Measurements from ENCODE around the gene HOXB2.

HOXB2 gene

GRCh38 chr17:48526608-48527546 lies 18.0 kb downstream of the HOXB2 start:
- Histone ChIP-seq H3K36me3 (ENCODE audit: insufficient read depth, low read depth, low read length) (no peaks in the 10 kb centered on the region), H3K9ac (ENCODE audit: low read depth, low read length) (no peak overlapping the region), H3K4me1 (ENCODE audit: insufficient read depth, low read length) (peaks cover 20% of the 10 kb centered on the region), H3K27me3 (ENCODE audit: insufficient read depth, low read length) (peaks cover 100% of the 10 kb centered on the region), H3K9me3 (ENCODE audit: insufficient read depth, low read depth, low read length) (no peaks in the 10 kb centered on the region), H3K27ac (ENCODE audit: low read length) (no peak overlapping the region), H3K4me3 (ENCODE audit: low read length) (peak overlapping the region; percentile 55)

GRCh38 chr17:48523010-48523409 lies 21.9 kb downstream of the HOXB2 start:
- Histone ChIP-seq H3K4me1 (ENCODE audit: insufficient read depth, low read length) (peaks cover 17% of the 10 kb centered on the region), H3K9me3 (ENCODE audit: insufficient read depth, low read depth, low read length) (no peaks in the 10 kb centered on the region), H3K9ac (ENCODE audit: low read depth, low read length) (no peak overlapping the region), H3K27me3 (ENCODE audit: insufficient read depth, low read length) (peaks cover 97% of the 10 kb centered on the region), H3K36me3 (ENCODE audit: insufficient read depth, low read depth, low read length) (no peaks in the 10 kb centered on the region), H3K4me3 (ENCODE audit: low read length) (no peak overlapping the region), H3K27ac (ENCODE audit: low read length) (no peak overlapping the region)

GRCh38 chr17:48522031-48522653 lies 22.8 kb downstream of the HOXB2 start:
- Histone ChIP-seq H3K9me3 (ENCODE audit: insufficient read depth, low read depth, low read length) (no peaks in the 10 kb centered on the region), H3K27me3 (ENCODE audit: insufficient read depth, low read length) (peaks cover 97% of the 10 kb centered on the region), H3K4me1 (ENCODE audit: insufficient read depth, low read length) (peaks cover 18% of the 10 kb centered on the region), H3K36me3 (ENCODE audit: insufficient read depth, low read depth, low read length) (no peaks in the 10 kb centered on the region), H3K4me3 (ENCODE audit: low read length) (no peak overlapping the region), H3K9ac (ENCODE audit: low read depth, low read length) (no peak overlapping the region), H3K27ac (ENCODE audit: low read length) (no peak overlapping the region)

- peak overlapping the region; percentile 36; the same call in 1 of the 2 replicates for H3K4me3 ChIP-seq (ENCODE audit: low read length)
- H3K9ac ChIP-seq (ENCODE audit: low read depth, low read length), result no peak overlapping the region
- H3K4me1 ChIP-seq (ENCODE audit: insufficient read depth, low read length), result peaks cover 23% of the 10 kb centered on the region; the same call in 1 of the 2 replicates
- H3K27me3 ChIP-seq (ENCODE audit: insufficient read depth, low read length), result peaks cover 92% of the 10 kb centered on the region
- H3K9me3 ChIP-seq (ENCODE audit: insufficient read depth, low read depth, low read length), result no peaks in the 10 kb centered on the region
- no peak overlapping the region for H3K27ac ChIP-seq (ENCODE audit: low read length)
- H3K36me3 ChIP-seq (ENCODE audit: insufficient read depth, low read depth, low read length), result no peaks in the 10 kb centered on the region
Observed at GRCh38 chr17:48520631-48521079, 24.3 kb downstream of the HOXB2 start.

- Histone ChIP-seq H3K36me3 (ENCODE audit: insufficient read depth, low read depth, low read length) (no peaks in the 10 kb centered on the region), H3K27ac (ENCODE audit: low read length) (no peak overlapping the region), H3K9ac (ENCODE audit: low read depth, low read length) (no peak overlapping the region), H3K9me3 (ENCODE audit: insufficient read depth, low read depth, low read length) (no peaks in the 10 kb centered on the region), H3K27me3 (ENCODE audit: insufficient read depth, low read length) (peaks cover 92% of the 10 kb centered on the region), H3K4me3 (ENCODE audit: low read length) (no peak overlapping the region), H3K4me1 (ENCODE audit: insufficient read depth, low read length) (peaks cover 23% of the 10 kb centered on the region; the same call in 1 of the 2 replicates)
Observed at GRCh38 chr17:48519427-48519826, 25.5 kb downstream of the HOXB2 start.

GRCh38 chr17:48517478-48517877 lies 27.4 kb downstream of the HOXB2 start:
- Histone ChIP-seq H3K36me3 (ENCODE audit: insufficient read depth, low read depth, low read length) (no peaks in the 10 kb centered on the region), H3K27me3 (ENCODE audit: insufficient read depth, low read length) (peaks cover 91% of the 10 kb centered on the region), H3K27ac (ENCODE audit: low read length) (no peak overlapping the region), H3K4me1 (ENCODE audit: insufficient read depth, low read length) (peaks cover 23% of the 10 kb centered on the region; the same call in 1 of the 2 replicates), H3K4me3 (ENCODE audit: low read length) (no peak overlapping the region), H3K9ac (ENCODE audit: low read depth, low read length) (no peak overlapping the region), H3K9me3 (ENCODE audit: insufficient read depth, low read depth, low read length) (no peaks in the 10 kb centered on the region)

- Histone ChIP-seq H3K9me3 (ENCODE audit: insufficient read depth, low read depth, low read length) (no peaks in the 10 kb centered on the region), H3K27me3 (ENCODE audit: insufficient read depth, low read length) (peaks cover 81% of the 10 kb centered on the region), H3K9ac (ENCODE audit: low read depth, low read length) (no peak overlapping the region), H3K4me1 (ENCODE audit: insufficient read depth, low read length) (peaks cover 19% of the 10 kb centered on the region; the same call in 1 of the 2 replicates), H3K4me3 (ENCODE audit: low read length) (no peak overlapping the region), H3K27ac (ENCODE audit: low read length) (no peak overlapping the region), H3K36me3 (ENCODE audit: insufficient read depth, low read depth, low read length) (no peaks in the 10 kb centered on the region)
Observed at GRCh38 chr17:48515925-48516900, 28.7 kb downstream of the HOXB2 start.

GRCh38 chr17:48514477-48514876 lies 30.4 kb downstream of the HOXB2 start:
- Histone ChIP-seq H3K4me3 (ENCODE audit: low read length) (no peak overlapping the region), H3K9me3 (ENCODE audit: insufficient read depth, low read depth, low read length) (no peaks in the 10 kb centered on the region), H3K4me1 (ENCODE audit: insufficient read depth, low read length) (peaks cover 13% of the 10 kb centered on the region; the same call in 1 of the 2 replicates), H3K27me3 (ENCODE audit: insufficient read depth, low read length) (peaks cover 65% of the 10 kb centered on the region), H3K9ac (ENCODE audit: low read depth, low read length) (no peak overlapping the region), H3K36me3 (ENCODE audit: insufficient read depth, low read depth, low read length) (no peaks in the 10 kb centered on the region), H3K27ac (ENCODE audit: low read length) (no peak overlapping the region)

GRCh38 chr17:48513666-48514455 lies 31.0 kb downstream of the HOXB2 start:
- H3K27me3 ChIP-seq (ENCODE audit: insufficient read depth, low read length), result peaks cover 59% of the 10 kb centered on the region
- H3K4me3 ChIP-seq (ENCODE audit: low read length), result no peak overlapping the region
- peaks cover 13% of the 10 kb centered on the region; the same call in 1 of the 2 replicates for H3K4me1 ChIP-seq (ENCODE audit: insufficient read depth, low read length)
- H3K27ac ChIP-seq (ENCODE audit: low read length), result no peak overlapping the region
- H3K9ac ChIP-seq (ENCODE audit: low read depth, low read length), result no peak overlapping the region
- no peaks in the 10 kb centered on the region for H3K36me3 ChIP-seq (ENCODE audit: insufficient read depth, low read depth, low read length)
- no peaks in the 10 kb centered on the region for H3K9me3 ChIP-seq (ENCODE audit: insufficient read depth, low read depth, low read length)

GRCh38 chr17:48513097-48513496 lies 31.8 kb downstream of the HOXB2 start:
- H3K9ac ChIP-seq (ENCODE audit: low read depth, low read length), result no peak overlapping the region

More at GRCh38 chr17:48513097-48513496, 31.8 kb downstream of the HOXB2 start:
- no peaks in the 10 kb centered on the region for H3K9me3 ChIP-seq (ENCODE audit: insufficient read depth, low read depth, low read length)
- H3K4me1 ChIP-seq (ENCODE audit: insufficient read depth, low read length), result peaks cover 13% of the 10 kb centered on the region; the same call in 1 of the 2 replicates
- H3K36me3 ChIP-seq (ENCODE audit: insufficient read depth, low read depth, low read length), result no peaks in the 10 kb centered on the region
- H3K27me3 ChIP-seq (ENCODE audit: insufficient read depth, low read length), result peaks cover 53% of the 10 kb centered on the region
- no peak overlapping the region for H3K27ac ChIP-seq (ENCODE audit: low read length)
- H3K4me3 ChIP-seq (ENCODE audit: low read length), result no peak overlapping the region
